Fibroblast of skin of back (primary cell): ENCODE data around the gene COL4A2.
A peak's percentile ranks its signal among the peaks of the same experiment; 100 is the strongest.

ENCODE experiments used
- DNase-seq: peaks from one replicate; pipeline ENCODE4 v3.0.0-alpha.2; 2013

The COL4A2 gene

GRCh38 chr13:110359840-110360301, 52.8 kb downstream of the COL4A2 start:
- peak; percentile 98 for DNase-seq

- no peak for DNase-seq
Observed at GRCh38 chr13:110360598-110360997, 53.5 kb downstream of the COL4A2 start.

- peak; percentile 100 for DNase-seq
Observed at GRCh38 chr13:110361365-110361911, 54.4 kb downstream of the COL4A2 start.

GRCh38 chr13:110363010-110363409, 55.9 kb downstream of the COL4A2 start:
- DNase-seq, result no peak

- DNase-seq, result no peak
Observed at GRCh38 chr13:110364081-110364480, 57.0 kb downstream of the COL4A2 start.

- no peak for DNase-seq
Observed at GRCh38 chr13:110365876-110366275, 58.8 kb downstream of the COL4A2 start.

- no peak for DNase-seq
Observed at GRCh38 chr13:110366733-110367132, 59.6 kb downstream of the COL4A2 start.

- DNase-seq, result no peak
Observed at GRCh38 chr13:110367620-110368019, 60.5 kb downstream of the COL4A2 start.

- no peak for DNase-seq
Observed at GRCh38 chr13:110368408-110368807, 61.3 kb downstream of the COL4A2 start.

GRCh38 chr13:110369400-110369799, 62.3 kb downstream of the COL4A2 start:
- DNase-seq, result no peak

GRCh38 chr13:110371550-110372465, 64.7 kb downstream of the COL4A2 start:
- peak; percentile 67 for DNase-seq

GRCh38 chr13:110372676-110373075, 65.6 kb downstream of the COL4A2 start:
- no peak for DNase-seq

GRCh38 chr13:110373617-110374016, 66.5 kb downstream of the COL4A2 start:
- no peak for DNase-seq

GRCh38 chr13:110374431-110375370, 67.6 kb downstream of the COL4A2 start:
- no peak for DNase-seq

GRCh38 chr13:110376120-110376519, 69.0 kb downstream of the COL4A2 start:
- no peak for DNase-seq

GRCh38 chr13:110377178-110377825, 70.2 kb downstream of the COL4A2 start:
- DNase-seq, result peak; percentile 50

GRCh38 chr13:110377826-110378201, 70.7 kb downstream of the COL4A2 start:
- DNase-seq, result peak; percentile 48

- no peak for DNase-seq
Observed at GRCh38 chr13:110379358-110379757, 72.3 kb downstream of the COL4A2 start.

- DNase-seq, result peak; percentile 92
Observed at GRCh38 chr13:110379905-110380341, 72.8 kb downstream of the COL4A2 start.

GRCh38 chr13:110380359-110381028, 73.4 kb downstream of the COL4A2 start:
- DNase-seq, result peak; percentile 94

- no peak for DNase-seq
Observed at GRCh38 chr13:110381029-110381360, 73.9 kb downstream of the COL4A2 start.

- DNase-seq, result peak; percentile 76
Observed at GRCh38 chr13:110382229-110382628, 75.1 kb downstream of the COL4A2 start.
